ENCODE results near the gene SYNE2.

SYNE2 gene

DNA sequence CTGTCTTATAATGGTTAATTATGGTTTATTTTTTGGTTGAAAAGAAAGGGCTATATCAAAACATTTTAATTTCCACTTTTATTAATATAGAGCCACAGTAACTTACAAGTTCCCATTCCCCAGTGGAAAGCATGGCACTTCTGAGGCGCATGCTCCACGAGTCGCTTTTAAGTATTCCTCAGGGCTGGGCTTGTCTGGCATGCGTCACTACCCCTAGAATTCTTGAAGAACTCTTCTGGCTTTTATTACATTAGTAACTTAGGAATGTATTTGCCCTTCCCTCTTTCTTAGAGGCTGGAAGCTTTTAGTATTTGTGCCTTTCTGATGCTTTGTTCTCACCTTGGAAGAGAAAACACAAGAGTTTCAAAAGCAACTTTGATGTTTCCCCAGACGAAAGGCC is 360.3 kb downstream of the SYNE2 start:
- TF ChIP-seq, protein P1, sequence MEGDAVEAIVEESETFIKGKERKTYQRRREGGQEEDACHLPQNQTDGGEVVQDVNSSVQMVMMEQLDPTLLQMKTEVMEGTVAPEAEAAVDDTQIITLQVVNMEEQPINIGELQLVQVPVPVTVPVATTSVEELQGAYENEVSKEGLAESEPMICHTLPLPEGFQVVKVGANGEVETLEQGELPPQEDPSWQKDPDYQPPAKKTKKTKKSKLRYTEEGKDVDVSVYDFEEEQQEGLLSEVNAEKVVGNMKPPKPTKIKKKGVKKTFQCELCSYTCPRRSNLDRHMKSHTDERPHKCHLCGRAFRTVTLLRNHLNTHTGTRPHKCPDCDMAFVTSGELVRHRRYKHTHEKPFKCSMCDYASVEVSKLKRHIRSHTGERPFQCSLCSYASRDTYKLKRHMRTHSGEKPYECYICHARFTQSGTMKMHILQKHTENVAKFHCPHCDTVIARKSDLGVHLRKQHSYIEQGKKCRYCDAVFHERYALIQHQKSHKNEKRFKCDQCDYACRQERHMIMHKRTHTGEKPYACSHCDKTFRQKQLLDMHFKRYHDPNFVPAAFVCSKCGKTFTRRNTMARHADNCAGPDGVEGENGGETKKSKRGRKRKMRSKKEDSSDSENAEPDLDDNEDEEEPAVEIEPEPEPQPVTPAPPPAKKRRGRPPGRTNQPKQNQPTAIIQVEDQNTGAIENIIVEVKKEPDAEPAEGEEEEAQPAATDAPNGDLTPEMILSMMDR (IDR thresholded peaks at IDR 0.05; ENCODE audit: low read depth, low read length) = no peak
- H3K4me3 ChIP-seq (ENCODE audit: low read depth, low read length) = no peak overlapping the region

DNA sequence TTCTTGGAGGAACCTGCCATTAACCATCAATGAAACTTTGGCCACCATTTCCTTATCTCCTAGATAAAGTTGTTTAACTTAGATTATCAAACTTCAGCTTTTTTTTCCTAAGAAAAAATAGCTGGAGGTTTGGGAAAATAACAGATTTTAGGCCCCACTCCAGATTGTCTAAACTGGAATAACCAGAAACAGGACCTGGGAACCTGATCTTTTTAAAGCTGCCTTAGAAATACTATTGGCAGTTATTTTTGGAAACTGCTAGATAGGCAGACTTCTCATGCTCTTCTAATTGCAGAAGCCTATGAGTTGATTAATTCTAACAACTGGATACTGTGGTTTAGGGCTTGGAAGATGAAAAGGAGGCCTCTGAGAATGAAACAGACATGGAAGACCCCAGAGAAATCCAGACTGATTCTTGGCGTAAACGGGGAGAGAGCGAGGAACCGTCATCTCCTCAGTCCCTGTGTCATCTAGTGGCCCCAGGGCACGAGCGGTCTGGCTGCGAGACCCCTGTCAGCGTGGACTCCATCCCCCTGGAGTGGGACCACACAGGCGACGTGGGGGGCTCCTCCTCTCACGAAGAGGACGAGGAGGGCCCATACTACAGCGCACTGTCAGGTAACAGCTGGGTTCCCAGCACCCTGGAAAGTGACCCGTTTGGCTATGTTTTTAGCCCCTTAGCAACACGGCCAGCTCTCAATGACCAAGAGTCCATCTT is 361.2 kb downstream of the SYNE2 start:
- TF ChIP-seq, protein P1 (IDR thresholded peaks at IDR 0.05; ENCODE audit: low read depth, low read length) = no peak
- no peak overlapping the region for H3K4me3 ChIP-seq (ENCODE audit: low read depth, low read length)

DNA sequence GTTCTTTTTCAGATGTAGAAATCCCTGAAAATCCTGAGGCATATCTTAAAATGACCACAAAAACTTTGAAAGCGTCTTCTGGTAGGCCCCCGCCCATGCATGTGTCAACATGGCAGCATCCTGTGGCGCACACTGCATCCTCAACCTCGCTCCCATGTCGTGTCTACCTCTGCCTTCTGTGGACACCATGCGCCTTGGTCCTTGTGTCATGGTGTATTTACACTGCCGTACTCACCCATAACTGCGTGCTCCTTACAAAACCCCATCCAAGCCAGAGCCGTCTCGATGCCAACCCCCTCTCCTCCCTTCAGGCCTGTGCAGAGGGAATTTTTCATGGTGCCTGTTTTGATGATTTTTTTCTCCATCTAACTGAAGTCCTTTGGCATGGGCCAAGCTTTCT is 362.5 kb downstream of the SYNE2 start:
- H3K4me3 ChIP-seq (ENCODE audit: low read depth, low read length) = no peak overlapping the region
- TF ChIP-seq, protein P1 (IDR thresholded peaks at IDR 0.05; ENCODE audit: low read depth, low read length) = no peak

DNA sequence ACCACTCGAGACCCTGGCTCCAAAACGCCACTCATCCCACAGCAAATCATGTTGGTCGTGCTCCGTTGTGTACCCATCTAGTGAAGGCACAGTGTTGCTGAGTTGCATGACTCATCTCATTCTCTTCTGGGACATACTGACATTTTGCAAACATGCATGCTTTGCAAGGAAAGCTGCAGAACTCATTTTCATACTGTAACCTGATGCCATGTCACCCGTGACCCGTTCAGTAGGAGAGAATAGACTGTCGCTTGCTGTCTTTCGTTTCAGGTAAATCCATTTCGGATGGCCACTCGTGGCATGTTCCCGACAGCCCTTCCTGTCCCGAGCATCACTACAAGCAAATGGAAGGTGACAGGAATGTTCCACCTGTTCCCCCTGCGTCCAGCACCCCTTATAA is 363.2 kb downstream of the SYNE2 start:
- no peak overlapping the region for H3K4me3 ChIP-seq (ENCODE audit: low read depth, low read length)
- TF ChIP-seq, protein P1 (IDR thresholded peaks at IDR 0.05; ENCODE audit: low read depth, low read length) = no peak

DNA sequence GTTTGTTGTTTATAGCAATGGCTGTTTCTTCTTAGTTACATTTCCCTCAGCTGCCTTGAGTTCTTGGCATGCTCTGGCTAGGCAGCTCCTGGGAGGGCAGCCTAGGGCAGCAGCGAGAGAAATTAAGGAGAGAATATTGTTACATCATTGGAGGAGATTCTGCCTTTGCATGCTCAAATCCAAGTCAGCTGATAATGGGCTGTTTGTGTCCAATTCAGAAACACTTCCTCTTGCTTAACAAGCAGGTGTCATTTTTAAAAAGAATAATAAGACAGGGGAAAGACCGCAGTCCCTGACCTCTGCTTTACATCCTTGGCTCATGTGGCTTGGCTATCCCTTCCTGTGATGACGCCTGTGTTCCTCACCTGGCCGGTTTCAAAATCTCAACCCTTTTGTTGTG is 364.5 kb downstream of the SYNE2 start:
- no peak overlapping the region for H3K4me3 ChIP-seq (ENCODE audit: low read depth, low read length)
- TF ChIP-seq, protein P1 (IDR thresholded peaks at IDR 0.05; ENCODE audit: low read depth, low read length) = no peak

DNA sequence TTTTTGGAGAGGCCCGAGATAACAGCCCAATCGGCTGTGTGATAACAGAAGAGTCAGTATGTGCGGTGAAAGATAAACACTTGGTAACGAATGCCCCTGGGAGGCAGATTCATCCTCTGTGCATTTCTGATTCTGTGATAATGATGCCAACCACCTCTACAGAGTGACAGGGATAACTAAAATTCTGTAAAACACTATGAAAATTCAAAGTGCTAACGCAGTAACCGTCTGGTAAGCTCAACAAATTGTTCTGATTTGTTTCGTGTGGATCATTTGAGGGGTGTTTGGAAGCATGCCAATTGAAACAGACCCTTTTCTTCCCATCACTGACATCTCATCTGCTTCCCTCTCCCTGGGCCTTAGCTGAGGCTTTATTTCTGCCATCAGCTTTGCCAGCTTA is 365.0 kb downstream of the SYNE2 start:
- no peak overlapping the region for H3K4me3 ChIP-seq (ENCODE audit: low read depth, low read length)

More for the DNA sequence above, 365.0 kb downstream of the SYNE2 start:
- TF ChIP-seq, protein P1 (IDR thresholded peaks at IDR 0.05; ENCODE audit: low read depth, low read length) = no peak

Measured in WI38 (cell line).